ENCODE measurements around the gene CDT1.

CDT1 gene

GRCh38 chr16:88781140-88782077, 22.2 kb upstream of the CDT1 start:
- Histone ChIP-seq H3K4me1 (ENCODE audit: low read depth, poor library complexity, severe bottlenecking) (peaks cover 30% of the 10 kb centered on the region), H3K9ac (peak overlapping the region; percentile 91), H3K79me2 (ENCODE audit: insufficient read depth, low read depth) (peaks cover 84% of the 10 kb centered on the region), H2AFZ (ENCODE audit: low read depth) (no peak overlapping the region), H3K36me3 (ENCODE audit: insufficient read depth) (no peaks in the 10 kb centered on the region), H4K20me1 (ENCODE audit: insufficient read depth) (peaks cover 18% of the 10 kb centered on the region; the same call in 1 of the 2 replicates), H3K27ac (peak overlapping the region; percentile 98), H3K4me2 (peak overlapping the region; percentile 99), H3K4me3 (IDR thresholded peaks at IDR 0.05; ENCODE audit: insufficient read depth, low read depth, low read length) (no peak overlapping the region), H3K27me3 (ENCODE audit: insufficient read depth, low read depth) (no peaks in the 10 kb centered on the region)
- TF ChIP-seq, protein P1, sequence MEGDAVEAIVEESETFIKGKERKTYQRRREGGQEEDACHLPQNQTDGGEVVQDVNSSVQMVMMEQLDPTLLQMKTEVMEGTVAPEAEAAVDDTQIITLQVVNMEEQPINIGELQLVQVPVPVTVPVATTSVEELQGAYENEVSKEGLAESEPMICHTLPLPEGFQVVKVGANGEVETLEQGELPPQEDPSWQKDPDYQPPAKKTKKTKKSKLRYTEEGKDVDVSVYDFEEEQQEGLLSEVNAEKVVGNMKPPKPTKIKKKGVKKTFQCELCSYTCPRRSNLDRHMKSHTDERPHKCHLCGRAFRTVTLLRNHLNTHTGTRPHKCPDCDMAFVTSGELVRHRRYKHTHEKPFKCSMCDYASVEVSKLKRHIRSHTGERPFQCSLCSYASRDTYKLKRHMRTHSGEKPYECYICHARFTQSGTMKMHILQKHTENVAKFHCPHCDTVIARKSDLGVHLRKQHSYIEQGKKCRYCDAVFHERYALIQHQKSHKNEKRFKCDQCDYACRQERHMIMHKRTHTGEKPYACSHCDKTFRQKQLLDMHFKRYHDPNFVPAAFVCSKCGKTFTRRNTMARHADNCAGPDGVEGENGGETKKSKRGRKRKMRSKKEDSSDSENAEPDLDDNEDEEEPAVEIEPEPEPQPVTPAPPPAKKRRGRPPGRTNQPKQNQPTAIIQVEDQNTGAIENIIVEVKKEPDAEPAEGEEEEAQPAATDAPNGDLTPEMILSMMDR (conservative IDR thresholded peaks at IDR 0.05; ENCODE audit: low read depth, low read length) = no peak

GRCh38 chr16:88782454-88783390, 20.9 kb upstream of the CDT1 start:
- H3K4me2 ChIP-seq = peak overlapping the region; percentile 99
- H3K4me3 ChIP-seq (IDR thresholded peaks at IDR 0.05; ENCODE audit: insufficient read depth, low read depth, low read length) = no peak overlapping the region
- peaks cover 71% of the 10 kb centered on the region for H3K79me2 ChIP-seq (ENCODE audit: insufficient read depth, low read depth)
- peaks cover 30% of the 10 kb centered on the region for H3K4me1 ChIP-seq (ENCODE audit: low read depth, poor library complexity, severe bottlenecking)
- peak overlapping the region; percentile 98 for H3K27ac ChIP-seq
- no peaks in the 10 kb centered on the region for H3K27me3 ChIP-seq (ENCODE audit: insufficient read depth, low read depth)
- peak overlapping the region; percentile 91 for H3K9ac ChIP-seq
- H2AFZ ChIP-seq (ENCODE audit: low read depth) = no peak overlapping the region
- H3K36me3 ChIP-seq (ENCODE audit: insufficient read depth) = no peaks in the 10 kb centered on the region
- TF ChIP-seq, protein P1 (conservative IDR thresholded peaks at IDR 0.05; ENCODE audit: low read depth, low read length) = 0 out of 2 replicates have a peak, but pooled peaks have one; percentile 7
- peaks cover 9% of the 10 kb centered on the region; the same call in 1 of the 2 replicates for H4K20me1 ChIP-seq (ENCODE audit: insufficient read depth)

- TF ChIP-seq, protein P1 (conservative IDR thresholded peaks at IDR 0.05; ENCODE audit: low read depth, low read length) = no peak
- Histone ChIP-seq H3K27ac (peak overlapping the region; percentile 98), H3K36me3 (ENCODE audit: insufficient read depth) (no peaks in the 10 kb centered on the region), H3K4me1 (ENCODE audit: low read depth, poor library complexity, severe bottlenecking) (peaks cover 30% of the 10 kb centered on the region), H3K4me3 (IDR thresholded peaks at IDR 0.05; ENCODE audit: insufficient read depth, low read depth, low read length) (no peak overlapping the region), H2AFZ (ENCODE audit: low read depth) (no peak overlapping the region), H3K9ac (peak overlapping the region; percentile 91), H4K20me1 (ENCODE audit: insufficient read depth) (peaks cover 2% of the 10 kb centered on the region; the same call in 1 of the 2 replicates), H3K79me2 (ENCODE audit: insufficient read depth, low read depth) (peaks cover 63% of the 10 kb centered on the region), H3K27me3 (ENCODE audit: insufficient read depth, low read depth) (no peaks in the 10 kb centered on the region), H3K4me2 (peak overlapping the region; percentile 99)
Measured at GRCh38 chr16:88783391-88784073, 20.1 kb upstream of the CDT1 start.
